GM19397 (cell line): ENCODE data around the gene KANSL1.

ENCODE experiments used
- ATAC-seq: cut with Tn5 transposase; IDR thresholded peaks from one replicate; pipeline ENCODE4 v1.9.1; 2021; ENCODE audit warnings: mild to moderate bottlenecking, moderate library complexity; ENCODE audit not compliant: unreplicated experiment

Gene KANSL1

DNA sequence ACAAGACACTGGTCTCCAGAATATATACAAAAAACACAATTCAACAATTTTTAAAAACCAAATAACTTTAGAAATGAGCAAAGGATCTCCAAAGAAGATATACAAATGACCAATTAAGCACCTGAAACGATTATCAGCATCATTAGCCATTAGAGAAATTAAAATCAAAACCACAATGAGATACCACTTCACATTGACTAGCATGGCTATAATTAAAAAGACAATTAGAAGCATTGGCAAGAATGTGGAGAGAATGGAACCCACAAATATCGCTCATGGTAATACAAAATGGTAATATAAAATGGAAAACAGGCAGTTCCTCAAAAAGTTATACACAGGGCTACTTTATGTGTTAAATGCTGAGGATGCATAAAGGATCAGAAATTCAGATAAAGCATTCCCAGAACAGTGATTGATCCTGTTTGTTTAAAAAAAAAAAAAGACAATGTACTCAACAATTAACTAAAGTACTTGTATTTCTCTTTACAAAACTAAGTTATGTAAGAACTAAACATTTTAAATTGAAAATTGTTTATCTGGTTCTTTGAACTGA lies 52.5 kb downstream of the KANSL1 start:
- ATAC-seq: no peak

DNA sequence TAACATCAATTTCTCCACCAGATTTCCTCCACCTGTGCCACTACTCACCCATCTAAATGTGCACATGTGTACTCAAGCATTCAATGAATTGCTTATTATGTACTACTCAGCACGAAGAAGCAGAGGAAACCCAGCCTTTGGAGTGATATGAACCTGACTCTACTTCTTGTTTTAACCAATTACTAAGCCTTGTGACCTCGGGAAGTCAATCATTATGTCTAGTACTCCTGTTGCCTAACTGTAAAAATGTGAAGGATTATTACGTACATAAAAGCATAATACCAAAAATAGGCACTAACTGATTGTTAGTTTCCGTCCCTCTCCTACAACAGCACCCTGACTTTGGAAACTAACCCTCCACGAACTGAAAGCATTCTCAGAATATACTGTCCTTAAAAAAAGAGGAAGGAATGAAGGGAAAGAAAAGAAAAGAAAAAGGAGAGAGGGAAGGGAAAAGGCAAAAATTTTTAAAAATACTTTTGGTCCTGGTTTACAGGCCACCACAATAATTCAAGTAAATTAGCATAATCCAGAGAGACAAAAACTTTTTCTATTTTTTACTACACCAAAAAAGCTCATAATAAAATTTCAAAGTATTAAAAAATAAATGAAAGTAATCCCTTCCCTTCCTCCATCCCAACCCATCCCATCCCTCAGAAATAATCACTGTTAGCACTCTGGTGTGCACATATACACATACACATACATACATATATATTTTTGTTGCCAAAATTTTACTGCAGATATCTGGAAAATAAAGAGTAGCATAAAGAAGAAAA lies 53.6 kb downstream of the KANSL1 start:
- ATAC-seq: no peak

DNA sequence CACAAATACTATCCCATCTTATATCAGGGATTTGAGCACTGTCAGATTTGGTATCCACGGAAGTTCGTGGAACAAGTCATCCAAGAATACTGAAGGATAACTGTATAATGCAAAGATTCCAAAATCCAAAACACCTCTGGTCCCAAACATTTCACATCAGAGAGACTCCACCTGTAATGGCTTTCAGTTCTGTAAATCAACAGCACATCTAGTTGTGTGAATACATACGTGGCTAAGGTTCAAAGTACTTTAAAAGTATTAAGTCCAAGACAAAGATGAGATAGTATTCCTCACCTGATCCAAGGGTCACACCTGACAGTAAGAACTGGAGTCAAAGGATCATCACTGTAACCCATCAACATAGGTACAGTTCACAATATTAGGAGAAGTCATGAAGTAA lies 54.8 kb downstream of the KANSL1 start:
- ATAC-seq: no peak

DNA sequence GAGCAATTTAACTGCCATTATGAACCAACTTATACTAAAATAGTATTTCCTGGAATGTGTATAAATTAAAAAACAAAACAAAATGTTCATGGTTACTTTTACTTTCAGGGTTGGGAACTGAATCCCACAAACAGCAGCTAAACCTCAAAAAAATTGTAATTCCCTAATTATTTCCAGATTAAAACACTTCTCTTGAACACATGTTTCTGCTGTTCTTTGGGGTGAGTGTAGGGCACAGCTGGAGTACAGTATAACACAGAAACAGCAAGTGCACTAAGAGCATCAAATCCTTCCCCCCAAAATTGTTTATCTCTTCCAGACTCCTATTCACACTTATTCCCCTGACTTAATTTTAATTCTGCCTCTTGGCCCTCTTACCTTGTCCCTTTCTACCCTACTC lies 56.4 kb downstream of the KANSL1 start:
- ATAC-seq: no peak

DNA sequence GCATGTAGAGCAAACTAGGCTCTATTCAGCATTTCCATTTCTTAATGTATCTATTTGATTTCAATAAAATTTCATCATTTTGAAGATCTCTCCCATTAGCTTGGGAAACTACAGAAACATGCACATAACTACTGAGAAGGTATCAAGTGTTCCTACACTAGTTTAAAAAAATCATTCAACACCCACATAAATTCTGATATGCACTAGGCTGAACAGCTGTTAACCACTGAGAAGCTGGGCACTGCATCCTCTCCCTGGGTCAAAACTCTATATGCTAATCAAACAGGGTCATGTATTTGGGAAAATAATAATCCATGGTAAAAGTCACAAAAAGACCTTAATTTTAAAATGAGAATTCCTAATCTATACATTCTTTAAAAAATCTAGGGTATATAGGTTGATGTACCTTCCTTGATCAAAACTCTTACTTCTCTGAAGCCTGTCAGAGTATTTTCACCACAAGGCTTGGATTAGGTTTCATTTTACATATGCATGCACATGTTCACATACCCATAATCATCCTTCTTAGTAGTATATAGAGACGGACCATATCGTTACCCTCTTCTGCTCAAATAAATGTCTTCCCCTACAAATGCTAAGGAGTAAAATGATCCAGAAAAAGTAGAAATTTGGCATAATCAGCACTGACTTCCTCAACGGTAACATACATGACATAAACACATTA lies 57.2 kb downstream of the KANSL1 start:
- no peak for ATAC-seq

DNA sequence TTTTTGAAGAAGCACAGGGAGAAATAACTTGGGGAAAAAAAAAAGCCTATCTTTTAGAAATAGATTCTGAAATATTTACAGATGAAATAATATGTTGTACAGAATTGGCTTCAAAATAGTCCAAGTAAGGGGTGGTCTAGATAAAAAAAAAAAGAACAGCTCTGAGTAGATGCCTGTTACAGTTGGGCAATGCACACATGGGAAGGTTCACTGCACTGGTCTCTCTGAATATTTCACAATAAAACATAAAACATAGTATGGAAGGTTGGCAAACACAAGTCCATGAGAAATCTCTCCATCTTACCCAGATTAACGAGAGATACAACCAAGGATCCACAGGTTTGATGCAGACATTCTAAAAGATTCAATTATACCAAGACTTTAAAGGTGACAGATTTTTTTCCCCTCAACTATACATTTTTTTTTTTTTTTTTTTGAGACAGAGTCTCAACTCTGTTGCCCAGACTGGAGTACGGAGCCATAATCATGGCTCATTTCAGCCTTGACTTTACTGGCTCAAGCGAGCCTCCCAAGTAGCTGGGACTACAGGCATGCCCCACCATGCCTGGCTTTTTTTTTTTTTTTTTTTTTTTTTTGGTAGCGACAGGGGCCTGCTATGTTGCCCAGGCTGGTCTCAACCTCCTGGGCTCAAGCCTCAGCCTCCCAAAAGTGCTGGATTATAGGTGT lies 58.0 kb downstream of the KANSL1 start:
- ATAC-seq: no peak

DNA sequence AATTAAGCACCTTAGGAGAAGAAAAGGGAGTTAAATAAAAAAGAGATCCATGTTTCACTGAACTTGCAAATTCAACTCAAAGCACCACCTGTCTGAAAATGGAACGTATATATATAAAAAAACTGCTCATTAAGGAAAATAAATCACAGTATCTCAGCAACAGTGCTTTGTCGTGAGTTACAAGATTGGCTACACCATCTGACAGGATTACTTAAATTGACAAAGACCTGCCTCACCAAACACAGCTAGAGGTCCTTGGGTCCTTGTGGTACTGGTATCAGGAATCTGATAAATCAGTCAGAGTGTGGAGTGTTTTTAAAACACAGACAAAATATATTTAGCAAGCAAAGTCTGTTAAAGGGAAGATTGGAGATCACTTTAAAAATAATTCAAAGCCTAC lies 63.9 kb downstream of the KANSL1 start:
- ATAC-seq: no peak

DNA sequence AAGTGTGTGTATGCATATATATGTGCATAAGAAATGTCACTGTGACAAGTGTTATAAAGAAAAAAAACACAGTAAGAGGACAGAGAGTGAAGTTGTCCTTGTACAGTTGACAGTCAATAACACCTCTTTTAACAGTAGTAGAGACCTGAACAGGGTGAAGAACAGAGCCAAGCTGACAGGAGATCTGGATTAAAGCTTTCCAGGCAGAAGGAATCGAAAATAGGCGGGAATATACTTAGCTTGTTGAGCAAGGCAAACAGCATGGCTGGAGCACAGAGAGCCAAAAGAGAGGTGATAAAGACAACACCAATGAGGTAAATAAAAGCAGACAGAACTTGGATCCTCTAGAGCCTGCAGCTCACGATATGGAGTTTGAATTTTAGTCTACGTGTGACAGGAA lies 64.8 kb downstream of the KANSL1 start:
- ATAC-seq: no peak

DNA sequence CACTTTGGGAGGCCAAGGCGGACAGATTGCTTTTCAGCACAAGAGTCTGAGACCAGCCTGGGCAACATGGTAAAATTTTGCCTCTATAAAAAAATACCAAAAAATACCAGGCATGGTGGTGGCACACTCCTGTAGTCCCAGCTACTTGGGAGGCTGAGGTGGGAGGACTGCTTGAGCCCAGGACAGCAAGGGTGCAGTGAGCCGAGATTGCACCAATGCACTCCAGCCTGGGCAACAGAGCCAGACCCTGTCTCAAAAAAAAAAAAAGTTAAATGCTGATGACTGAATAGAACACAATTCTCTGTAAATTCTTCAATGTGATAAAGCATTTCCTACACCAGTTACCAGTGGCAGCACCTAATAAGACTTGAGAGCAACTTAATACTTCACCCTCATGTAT lies 65.7 kb downstream of the KANSL1 start:
- no peak for ATAC-seq

DNA sequence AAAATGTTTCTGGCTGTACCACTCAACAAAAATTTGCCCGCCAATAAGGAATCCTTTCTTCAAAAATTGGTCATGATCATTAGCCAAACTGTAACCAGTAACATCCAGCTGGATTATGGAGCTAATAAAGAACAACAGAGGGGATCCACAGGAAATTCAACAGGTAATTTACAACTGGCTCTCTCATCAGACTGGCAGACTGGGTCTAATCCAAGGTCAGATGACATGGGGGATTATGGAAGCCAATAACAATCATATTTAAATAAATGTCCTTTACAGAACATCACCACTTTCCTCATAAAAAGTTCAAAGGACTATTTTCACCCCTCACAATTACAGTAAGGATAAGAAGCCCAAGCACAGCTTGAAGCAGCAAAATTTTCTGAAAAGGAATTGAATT lies 66.4 kb downstream of the KANSL1 start:
- no peak for ATAC-seq

DNA sequence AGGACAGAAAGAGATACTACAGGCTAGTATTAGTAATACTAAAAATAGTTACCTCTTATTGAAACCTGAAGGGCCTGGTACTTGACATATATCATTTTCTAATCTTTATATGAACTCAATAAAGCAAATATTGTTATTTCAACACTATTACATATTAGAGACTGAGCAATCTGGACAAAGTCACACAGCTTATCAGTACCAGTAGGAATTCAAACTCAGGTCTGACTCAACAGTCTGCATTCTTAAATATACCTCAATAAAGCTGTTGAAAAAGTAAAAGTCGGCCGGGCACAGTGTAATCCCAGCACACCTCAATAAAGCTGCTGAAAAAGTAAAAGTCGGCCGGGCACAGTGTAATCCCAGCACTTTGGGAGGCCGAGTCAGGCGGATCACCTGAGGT lies 67.4 kb downstream of the KANSL1 start:
- ATAC-seq: no peak

DNA sequence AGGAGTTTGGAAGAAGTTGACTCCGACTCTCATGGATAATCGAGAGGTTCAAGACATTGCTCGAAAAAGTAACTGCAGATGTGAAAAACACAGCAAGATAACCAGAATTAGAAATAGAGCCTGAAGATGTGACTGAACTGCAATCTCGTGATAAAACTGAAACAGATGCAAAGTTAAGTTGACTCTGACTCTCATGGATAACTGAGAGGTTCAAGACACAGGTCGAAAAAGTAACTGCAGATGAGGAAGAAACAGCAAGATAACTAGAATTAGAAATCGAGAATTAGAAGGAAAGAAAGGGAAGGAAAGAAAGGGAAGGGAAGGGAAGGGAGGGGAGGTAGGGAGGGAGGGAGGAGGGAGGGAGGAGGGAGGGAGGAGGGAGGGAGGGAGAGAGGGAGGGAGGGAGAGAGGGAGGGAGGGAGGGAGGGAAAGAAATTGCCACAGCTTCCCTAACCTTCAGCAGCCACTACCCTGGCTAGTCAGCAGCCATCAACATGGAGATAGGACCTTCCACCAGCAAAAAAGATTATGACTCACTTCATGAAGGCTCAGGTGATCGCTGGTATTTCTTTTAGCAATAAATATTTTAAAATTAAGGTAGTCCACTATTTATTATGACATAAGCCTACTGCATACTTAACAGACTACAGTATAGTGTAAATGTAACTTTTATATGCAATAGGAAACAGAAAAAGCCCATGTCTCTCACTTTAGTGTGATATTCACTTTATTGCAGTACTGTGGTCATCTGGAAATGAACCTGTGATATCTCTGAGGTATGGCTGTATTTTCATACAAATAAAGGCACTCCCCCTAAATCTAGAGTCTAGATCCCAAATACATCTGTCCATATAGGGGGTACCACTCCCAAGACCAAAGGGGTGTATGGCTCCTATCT lies 68.3 kb downstream of the KANSL1 start:
- ATAC-seq: no peak

DNA sequence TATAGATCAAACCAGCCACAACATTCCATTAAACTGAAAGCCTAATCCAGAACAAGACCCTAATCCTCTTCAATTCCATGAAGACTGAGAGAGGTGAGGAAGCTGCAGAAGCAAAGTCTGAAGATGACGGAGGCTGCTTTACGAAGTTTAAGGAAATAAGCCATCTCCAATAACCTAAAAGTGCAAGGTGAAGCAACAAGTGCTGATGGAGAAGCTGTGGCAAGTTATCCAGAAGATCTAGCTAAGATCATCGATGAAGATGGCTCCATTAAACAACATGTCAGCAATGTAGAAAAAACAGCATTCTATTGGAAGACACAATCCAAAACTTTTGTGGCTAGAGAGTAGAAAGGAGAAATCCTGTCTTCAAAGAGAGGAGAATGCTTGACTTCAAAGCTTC lies 69.6 kb downstream of the KANSL1 start:
- ATAC-seq: no peak

DNA sequence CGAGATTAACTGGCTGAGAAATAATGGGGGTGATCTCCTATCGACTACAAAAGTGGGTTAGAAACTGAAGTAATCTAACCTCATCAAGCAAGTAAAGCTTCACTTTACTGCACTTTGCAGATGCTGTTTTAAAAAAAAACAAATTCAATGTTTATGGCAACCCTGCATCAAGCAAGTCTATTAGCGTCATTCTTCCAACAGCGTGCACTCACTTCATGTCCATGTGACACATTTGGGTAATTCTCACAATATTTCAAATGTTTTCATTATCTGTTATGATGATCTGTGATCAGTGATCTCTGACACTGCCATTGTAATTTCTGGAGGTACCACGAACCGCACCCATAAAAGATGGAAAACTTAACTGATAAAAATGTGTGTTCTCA lies 70.8 kb downstream of the KANSL1 start:
- ATAC-seq: no peak

DNA sequence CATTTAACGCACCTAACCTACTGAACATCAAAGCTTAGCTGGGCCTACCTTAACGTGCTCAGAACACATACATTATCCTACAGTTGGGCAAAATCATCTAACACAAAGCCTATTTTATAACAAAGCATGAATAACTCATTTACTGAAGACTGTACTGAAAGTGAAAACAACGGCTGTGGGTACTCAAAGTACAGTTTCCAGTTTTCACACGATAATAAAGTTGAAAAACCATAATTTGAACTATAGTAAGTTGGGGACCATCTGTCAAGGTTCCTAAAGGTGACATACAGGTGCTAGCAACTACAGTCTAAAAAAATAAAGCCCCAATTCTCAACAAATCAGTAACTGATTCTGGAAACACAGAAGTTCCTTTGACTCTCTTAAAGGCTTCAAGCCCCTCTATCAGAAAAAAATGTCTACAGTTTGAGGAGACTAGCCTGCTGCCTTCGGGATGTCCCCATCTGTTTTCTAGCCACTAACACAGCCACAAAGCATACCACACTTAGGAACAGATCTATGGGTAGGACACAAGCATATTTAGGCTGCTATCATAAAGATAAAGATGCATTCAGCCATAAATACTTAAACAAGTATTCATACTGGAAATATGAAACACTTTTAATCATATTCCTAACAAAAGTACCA lies 71.3 kb downstream of the KANSL1 start:
- no peak for ATAC-seq

DNA sequence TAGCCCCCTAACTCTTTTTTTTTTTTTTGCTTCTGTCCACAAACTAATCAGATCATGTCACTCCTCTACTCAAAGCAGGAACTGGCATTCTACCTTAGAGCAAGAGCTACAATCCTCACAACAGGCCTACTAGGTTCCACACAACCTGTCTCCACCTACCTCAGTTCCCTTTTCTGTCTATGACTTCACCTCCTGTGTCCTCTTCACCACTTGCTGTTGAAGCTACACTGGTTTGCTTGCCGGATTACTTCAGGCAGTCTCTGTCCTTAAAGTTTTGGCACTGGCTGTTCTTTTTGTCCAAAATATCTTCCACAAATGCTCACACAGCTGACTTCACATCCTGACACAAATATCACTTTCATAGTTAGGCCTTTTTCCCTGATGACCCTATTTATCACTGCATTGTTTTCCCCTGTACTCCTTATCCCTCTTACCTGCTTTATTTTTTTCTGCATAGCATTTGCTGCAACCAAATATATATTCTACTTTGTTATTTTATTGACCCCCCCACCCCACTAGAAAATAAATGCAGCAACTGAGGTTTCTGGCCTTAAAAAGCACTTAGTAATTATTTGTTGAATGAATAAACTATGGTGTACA lies 72.0 kb downstream of the KANSL1 start:
- no peak for ATAC-seq

DNA sequence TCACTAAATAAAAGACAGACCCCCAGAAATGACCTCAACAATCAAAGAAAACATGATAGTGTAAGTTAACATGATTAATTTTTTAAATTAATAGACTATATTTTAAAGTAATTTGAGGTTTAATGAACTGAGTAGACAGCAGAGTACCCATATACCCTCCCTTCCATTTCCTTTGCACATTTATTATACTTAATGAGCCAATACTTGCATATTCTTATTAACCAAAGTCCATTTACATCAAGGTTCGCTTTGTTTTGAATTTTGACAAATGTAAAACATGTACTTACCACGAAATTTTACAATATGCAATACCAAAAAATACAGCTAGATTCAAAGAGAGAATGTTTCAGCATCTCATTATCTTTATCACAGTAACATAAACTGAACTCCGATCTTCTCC lies 72.7 kb downstream of the KANSL1 start:
- no peak for ATAC-seq

DNA sequence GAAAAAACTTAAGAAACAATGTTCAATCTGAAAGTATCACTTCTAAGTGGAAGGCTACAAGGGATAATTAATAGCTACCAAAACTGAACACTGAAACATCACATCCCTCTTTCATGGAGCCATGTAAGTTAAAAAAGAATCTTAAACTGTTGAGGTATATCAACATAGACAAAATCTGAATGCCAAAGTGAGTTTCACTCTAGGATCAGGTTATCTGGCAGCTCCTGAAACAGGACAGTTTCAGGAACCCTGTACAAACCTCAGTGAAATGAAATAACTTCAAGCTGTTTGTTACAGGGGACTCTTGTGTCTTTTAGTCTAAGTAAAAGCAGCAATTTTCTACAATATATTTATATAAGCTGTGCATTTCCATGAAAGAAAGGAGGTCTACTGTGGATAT lies 73.2 kb downstream of the KANSL1 start:
- no peak for ATAC-seq

DNA sequence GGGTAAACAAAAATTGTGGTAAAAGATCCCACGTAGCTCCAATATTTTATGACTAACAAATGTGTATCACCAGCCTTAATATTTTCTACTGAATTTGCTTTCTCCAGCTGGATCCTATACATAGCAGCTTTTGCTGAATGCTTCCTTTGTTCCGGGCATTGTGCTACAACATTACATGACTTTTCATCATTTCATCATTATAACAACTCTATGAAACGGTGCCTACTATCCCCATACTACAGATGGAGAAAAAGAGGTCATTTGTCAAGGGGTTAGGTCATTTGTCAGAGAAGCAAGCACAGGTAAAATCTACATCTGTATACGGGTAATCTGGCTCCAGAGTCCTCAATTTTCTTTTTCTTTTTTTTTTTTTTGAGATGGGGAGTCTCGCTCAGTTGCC lies 74.3 kb downstream of the KANSL1 start:
- no peak for ATAC-seq
